HL-60 (cell line): ENCODE measurements around the gene ZFAND3.

ENCODE experiments used
- DNase-seq, 2 experiments: peaks; one replicate each; pipeline ENCODE4 v3.0.0-alpha.2; 2010 to 2020; ENCODE audit warnings: low read depth in 1 of 2, low spot score in 1 of 2
- H3K27ac ChIP-seq: fragments of 250-450 bp; sonication (Bioruptor Pico); replicated peaks from 2 replicates; pipeline ENCODE4 v1.5.1; 2020; ENCODE audit warnings: mild to moderate bottlenecking, moderate library complexity
- H3K27me3 ChIP-seq: fragments of 250-450 bp; sonication (Bioruptor Pico); 2 replicates; pipeline ENCODE4 v1.5.1; 2021; ENCODE audit warnings: mild to moderate bottlenecking, moderate library complexity; ENCODE audit not compliant: insufficient read depth, poor library complexity, severe bottlenecking
- H3K4me3 ChIP-seq: replicated peaks from 2 replicates; pipeline ENCODE4 v1.5.1; 2011; ENCODE audit warnings: mild to moderate bottlenecking, control low read depth, low read length; ENCODE audit not compliant: insufficient read depth
- GABPA ChIP-seq: IDR thresholded peaks from 2 replicates; pipeline ENCODE4 v1.6.1; 2012; ENCODE audit warnings: low read depth
- POLR2AphosphoS5 ChIP-seq: IDR thresholded peaks from 2 replicates; pipeline ENCODE4 v1.6.1; 2012; ENCODE audit warnings: low read depth
- SPI1 ChIP-seq: IDR thresholded peaks from 2 replicates; pipeline ENCODE4 v1.6.1; 2012; ENCODE audit warnings: low read depth, mild to moderate bottlenecking, borderline replicate concordance
- TF ChIP-seq, protein P1 (sequence below): IDR thresholded peaks from 2 replicates; pipeline ENCODE4 v1.6.1; 2012; ENCODE audit warnings: low read depth; ENCODE audit not compliant: insufficient replicate concordance
- TF ChIP-seq, protein P2 (sequence below): IDR thresholded peaks from one replicate; pipeline ENCODE4 v1.5.1; 2011; ENCODE audit warnings: low read length, control low read depth, inconsistent platforms; ENCODE audit not compliant: insufficient read depth

Gene ZFAND3

DNA sequence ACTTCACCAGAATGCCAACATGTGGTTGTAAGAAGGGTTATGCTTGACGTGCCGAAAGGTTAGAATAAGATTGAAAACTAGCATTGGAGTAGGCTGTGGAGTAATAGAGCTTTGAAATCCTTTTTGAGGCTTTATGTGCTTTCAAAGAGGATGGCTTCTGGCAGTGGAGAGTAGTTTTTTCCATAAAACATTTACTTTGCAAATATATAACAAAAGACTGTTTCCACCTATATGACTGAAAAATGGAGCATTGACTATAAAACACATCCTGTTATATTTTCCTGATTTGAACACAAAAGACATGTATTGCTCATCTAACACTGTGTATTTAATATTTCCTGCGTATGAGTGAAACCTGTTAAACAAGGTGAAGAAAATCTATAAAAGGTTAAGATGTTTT lies 38.8 kb downstream of the ZFAND3 start:
- H3K4me3 ChIP-seq: no peak overlapping the region
- no peak for DNase-seq
- TF ChIP-seq GABPA: no peak
- TF ChIP-seq, protein P1, sequence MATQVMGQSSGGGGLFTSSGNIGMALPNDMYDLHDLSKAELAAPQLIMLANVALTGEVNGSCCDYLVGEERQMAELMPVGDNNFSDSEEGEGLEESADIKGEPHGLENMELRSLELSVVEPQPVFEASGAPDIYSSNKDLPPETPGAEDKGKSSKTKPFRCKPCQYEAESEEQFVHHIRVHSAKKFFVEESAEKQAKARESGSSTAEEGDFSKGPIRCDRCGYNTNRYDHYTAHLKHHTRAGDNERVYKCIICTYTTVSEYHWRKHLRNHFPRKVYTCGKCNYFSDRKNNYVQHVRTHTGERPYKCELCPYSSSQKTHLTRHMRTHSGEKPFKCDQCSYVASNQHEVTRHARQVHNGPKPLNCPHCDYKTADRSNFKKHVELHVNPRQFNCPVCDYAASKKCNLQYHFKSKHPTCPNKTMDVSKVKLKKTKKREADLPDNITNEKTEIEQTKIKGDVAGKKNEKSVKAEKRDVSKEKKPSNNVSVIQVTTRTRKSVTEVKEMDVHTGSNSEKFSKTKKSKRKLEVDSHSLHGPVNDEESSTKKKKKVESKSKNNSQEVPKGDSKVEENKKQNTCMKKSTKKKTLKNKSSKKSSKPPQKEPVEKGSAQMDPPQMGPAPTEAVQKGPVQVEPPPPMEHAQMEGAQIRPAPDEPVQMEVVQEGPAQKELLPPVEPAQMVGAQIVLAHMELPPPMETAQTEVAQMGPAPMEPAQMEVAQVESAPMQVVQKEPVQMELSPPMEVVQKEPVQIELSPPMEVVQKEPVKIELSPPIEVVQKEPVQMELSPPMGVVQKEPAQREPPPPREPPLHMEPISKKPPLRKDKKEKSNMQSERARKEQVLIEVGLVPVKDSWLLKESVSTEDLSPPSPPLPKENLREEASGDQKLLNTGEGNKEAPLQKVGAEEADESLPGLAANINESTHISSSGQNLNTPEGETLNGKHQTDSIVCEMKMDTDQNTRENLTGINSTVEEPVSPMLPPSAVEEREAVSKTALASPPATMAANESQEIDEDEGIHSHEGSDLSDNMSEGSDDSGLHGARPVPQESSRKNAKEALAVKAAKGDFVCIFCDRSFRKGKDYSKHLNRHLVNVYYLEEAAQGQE: no peak
- no peak for TF ChIP-seq POLR2AphosphoS5
- TF ChIP-seq SPI1: no peak
- TF ChIP-seq, protein P2, sequence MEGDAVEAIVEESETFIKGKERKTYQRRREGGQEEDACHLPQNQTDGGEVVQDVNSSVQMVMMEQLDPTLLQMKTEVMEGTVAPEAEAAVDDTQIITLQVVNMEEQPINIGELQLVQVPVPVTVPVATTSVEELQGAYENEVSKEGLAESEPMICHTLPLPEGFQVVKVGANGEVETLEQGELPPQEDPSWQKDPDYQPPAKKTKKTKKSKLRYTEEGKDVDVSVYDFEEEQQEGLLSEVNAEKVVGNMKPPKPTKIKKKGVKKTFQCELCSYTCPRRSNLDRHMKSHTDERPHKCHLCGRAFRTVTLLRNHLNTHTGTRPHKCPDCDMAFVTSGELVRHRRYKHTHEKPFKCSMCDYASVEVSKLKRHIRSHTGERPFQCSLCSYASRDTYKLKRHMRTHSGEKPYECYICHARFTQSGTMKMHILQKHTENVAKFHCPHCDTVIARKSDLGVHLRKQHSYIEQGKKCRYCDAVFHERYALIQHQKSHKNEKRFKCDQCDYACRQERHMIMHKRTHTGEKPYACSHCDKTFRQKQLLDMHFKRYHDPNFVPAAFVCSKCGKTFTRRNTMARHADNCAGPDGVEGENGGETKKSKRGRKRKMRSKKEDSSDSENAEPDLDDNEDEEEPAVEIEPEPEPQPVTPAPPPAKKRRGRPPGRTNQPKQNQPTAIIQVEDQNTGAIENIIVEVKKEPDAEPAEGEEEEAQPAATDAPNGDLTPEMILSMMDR: no peak
- H3K27me3 ChIP-seq: no peaks in the 10 kb centered on the region
- H3K27ac ChIP-seq: no peak overlapping the region

DNA sequence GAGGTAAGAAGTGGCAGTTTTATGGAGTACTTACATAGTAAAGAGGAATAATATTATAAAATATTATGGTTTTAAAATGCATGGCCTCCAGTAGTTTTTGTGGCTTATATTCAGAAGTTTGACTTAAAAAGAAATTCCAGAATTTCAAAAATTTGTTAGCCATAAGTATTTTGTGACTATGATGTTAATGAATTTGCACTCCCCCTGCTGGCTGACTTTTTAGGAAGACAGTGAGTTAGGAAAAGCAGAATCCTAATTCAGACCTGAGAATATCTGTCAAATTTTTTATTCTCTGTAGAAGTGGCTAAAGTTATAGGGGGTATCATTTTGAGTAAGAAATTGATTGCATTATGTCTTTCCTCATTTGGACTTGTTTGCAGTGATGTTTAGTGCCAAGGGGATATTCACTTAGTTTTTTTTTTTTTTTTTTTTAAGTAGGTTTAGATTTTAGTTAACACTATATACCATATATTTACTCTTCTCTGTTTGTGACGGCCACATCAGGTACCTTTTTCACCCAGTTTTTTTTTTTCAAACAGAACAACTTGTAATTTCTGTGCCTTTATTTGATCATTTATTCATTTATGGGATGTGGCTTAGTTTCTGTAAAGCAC lies 40.8 kb downstream of the ZFAND3 start:
- Histone ChIP-seq H3K27me3 (no peaks in the 10 kb centered on the region), H3K27ac (no peak overlapping the region), H3K4me3 (no peak overlapping the region)
- peak in 1 of 2 experiments; percentile 36 for DNase-seq
- TF ChIP-seq, protein P1: no peak
- 0 out of 2 replicates have a peak, but pooled peaks have one; percentile 11 for TF ChIP-seq SPI1

DNA sequence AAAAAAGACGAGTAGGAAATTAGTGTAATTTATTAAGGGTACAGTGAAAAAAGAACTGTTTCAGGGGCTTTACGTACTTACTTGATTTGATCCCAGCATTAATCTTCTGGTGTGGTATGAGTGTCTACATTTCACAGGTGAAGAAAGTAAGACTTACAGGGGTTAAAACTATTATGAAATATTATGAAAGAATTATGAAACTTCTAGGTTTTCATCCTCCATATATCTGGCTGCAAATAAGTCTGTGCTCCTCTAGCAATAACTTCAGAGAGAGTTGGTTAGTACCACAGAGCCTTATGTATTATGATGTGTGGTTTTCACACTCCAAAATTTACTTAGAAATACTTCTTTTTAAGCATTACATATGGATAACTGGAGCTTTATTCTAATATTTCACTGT lies 41.9 kb downstream of the ZFAND3 start:
- no peak for TF ChIP-seq SPI1
- TF ChIP-seq, protein P2: no peak
- TF ChIP-seq GABPA: no peak
- TF ChIP-seq POLR2AphosphoS5: no peak
- TF ChIP-seq, protein P1: no peak
- no peak overlapping the region for H3K4me3 ChIP-seq
- H3K27ac ChIP-seq: no peak overlapping the region
- no peak for DNase-seq
- no peaks in the 10 kb centered on the region for H3K27me3 ChIP-seq
